22Rv1 (cell line): ENCODE results near the gene KRTAP10-1.

ENCODE experiments used
- H3K27ac ChIP-seq: fragments of 450-650 bp; 2 replicates; pipeline ENCODE4 v1.5.1; 2017
- ZFX ChIP-seq: fragments of 450-650 bp; IDR thresholded peaks from 2 replicates; pipeline ENCODE4 v1.6.1; 2017; ENCODE audit warnings: antibody characterized with exemption, borderline replicate concordance
- TF ChIP-seq, protein P1 (sequence below): fragments of 450-650 bp; IDR thresholded peaks from 2 replicates; pipeline ENCODE4 v1.5.1; 2017; ENCODE audit warnings: mild to moderate bottlenecking

The KRTAP10-1 gene

DNA sequence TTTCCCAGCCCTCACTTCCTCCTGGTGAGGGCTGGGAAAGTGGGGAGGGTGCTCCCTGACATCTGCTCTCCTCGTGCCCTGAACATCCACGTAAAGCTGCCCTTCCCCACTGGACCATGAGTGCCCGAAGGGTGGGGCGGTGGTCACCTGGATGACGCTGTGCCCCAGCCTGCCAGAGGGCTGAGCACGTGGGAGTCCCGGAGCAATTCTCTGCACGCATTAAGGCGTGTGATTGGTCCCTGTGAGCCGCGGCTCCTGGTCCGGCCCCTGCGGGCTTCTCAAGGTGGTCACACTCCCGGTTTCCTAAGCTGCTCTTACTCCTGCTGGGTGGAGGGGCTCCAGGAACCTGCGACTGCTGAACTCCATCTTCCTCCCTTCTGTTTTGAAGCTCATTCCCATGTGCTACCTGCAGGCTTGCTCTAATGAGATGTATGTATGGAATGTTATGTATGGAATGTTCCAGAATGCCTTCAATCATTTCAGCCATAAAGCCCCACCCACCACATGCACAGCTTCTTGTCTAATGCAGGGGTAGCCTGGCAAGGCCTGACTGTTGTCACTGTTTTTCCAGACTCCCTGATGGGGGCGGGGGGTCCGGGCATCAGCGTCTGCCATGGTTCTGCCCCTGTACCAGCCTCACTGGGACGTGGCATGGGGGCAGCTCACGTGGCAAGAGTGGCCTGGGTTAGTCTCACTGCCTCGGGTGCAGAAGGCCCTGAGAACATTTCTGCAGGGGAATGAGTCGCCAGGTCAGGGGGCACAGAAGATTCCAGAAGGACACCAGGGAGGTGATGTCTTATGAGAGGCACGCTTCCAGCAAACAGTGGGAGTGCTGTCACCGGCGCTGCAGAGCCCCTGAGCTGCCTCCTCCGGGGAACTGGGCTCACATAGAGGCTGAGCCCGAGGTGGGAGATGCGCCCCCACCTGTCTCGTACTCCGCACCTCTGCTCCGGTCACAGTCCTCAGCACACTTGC lies 19.4 kb downstream of the KRTAP10-1 start:
- TF ChIP-seq, protein P1, sequence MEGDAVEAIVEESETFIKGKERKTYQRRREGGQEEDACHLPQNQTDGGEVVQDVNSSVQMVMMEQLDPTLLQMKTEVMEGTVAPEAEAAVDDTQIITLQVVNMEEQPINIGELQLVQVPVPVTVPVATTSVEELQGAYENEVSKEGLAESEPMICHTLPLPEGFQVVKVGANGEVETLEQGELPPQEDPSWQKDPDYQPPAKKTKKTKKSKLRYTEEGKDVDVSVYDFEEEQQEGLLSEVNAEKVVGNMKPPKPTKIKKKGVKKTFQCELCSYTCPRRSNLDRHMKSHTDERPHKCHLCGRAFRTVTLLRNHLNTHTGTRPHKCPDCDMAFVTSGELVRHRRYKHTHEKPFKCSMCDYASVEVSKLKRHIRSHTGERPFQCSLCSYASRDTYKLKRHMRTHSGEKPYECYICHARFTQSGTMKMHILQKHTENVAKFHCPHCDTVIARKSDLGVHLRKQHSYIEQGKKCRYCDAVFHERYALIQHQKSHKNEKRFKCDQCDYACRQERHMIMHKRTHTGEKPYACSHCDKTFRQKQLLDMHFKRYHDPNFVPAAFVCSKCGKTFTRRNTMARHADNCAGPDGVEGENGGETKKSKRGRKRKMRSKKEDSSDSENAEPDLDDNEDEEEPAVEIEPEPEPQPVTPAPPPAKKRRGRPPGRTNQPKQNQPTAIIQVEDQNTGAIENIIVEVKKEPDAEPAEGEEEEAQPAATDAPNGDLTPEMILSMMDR, result no peak
- TF ChIP-seq ZFX, result no peak
- H3K27ac ChIP-seq, result no peak overlapping the region

DNA sequence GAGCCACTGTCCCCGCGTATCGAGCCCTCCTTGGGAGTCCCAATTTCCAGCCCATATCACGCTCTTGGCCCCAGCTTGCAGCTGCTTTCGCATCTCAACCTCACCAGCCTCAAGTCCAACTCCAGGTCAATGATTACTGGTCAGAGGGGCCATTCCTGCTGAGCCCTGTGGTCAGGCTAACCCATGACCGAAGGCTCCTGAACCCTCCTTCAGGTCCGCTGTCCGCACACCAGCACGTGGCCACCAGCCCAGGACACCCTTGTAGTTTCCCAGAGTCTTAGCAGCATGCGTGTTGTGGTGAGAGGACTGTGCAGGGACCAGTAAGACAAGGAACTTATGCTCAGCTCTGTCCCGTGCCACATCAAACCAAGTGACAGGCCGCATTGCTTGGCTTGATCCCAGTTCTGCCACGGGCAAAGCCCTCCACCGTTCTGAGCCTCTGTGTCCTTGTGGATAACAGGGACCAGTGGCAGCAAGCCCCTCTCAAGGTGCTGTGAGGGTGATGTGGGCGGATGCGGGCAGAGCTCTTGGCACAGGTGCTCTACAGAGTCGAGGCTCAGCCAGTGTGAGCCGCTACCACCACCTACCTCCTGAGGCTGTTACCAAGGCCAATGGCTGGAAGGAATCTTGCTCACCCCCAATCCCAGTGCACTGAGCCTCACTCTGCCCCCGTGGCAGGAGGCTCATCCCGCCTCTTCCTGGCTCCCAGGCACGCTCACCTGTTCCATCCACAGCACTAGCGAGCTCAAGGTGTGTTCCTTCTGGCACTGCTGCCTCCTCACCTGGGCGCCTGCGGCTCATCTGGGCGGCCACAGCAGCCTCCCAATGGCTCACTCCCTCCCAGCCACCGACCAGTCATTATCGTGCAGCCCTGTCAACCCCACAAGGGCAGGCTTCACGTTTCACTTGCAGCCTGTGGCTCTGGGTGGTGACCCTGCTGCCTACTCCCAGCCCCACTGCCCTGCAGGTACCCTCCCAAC lies 20.4 kb downstream of the KRTAP10-1 start:
- H3K27ac ChIP-seq, result no peak overlapping the region
- TF ChIP-seq, protein P1, result no peak
- TF ChIP-seq ZFX, result no peak

DNA sequence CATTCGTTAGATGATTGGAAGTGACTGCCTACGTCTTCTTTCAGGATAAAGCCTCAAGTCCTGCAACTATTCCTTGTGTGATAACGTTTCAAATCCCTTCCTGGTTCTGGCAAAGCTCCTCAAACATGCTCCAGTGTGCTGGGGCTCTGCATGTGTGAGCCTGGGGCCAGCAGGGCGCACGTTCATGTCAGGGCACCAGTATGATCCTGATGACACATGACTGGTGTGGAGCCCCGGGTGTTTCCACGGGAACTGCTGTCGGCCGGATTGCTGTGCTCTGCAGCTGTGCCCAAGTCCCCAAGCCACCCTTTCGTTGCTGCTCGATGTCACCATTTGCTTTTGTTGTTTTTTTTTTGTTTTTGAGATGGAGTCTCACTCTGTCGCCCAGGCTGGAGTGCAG lies 21.3 kb downstream of the KRTAP10-1 start:
- TF ChIP-seq, protein P1, result no peak
- TF ChIP-seq ZFX, result no peak

DNA sequence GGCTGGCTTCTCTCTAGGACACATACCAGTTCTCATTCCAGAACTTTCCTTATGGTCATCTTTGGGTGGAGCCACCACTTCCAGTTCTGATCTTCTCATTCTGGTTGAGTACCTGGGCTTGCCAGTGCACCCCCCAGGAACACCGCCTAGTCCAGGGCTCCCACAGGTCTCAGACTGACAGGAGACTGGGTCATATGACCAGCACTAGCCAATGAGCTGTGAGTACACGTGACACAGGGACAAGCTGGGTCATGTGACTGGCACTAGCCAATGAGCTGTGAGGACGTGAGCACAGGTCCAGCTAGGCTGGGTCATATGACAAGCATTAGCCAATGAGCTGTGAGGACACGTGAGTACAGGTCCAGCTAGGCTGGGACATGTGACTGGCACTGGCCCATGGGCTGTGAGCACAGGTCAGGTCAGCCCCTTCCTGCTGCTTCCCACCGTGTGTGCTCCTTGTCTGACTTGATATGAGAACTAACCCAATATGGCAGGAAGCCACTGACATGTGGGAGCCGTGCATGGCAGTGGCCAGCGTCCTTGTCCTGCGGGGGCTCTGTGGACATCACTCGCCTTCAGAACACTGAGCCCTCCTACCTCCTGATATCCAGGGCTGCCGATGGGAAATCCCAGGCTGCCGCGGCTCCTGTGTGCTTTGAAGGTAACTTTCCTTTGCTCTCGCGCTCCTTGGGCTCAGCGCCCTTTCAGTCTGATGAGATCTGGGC lies 22.7 kb downstream of the KRTAP10-1 start:
- H3K27ac ChIP-seq, result peak overlapping the region; percentile 65
- TF ChIP-seq, protein P1, result no peak
- no peak for TF ChIP-seq ZFX

More for the DNA sequence above, 21.3 kb downstream of the KRTAP10-1 start:
- H3K27ac ChIP-seq, result no peak overlapping the region

DNA sequence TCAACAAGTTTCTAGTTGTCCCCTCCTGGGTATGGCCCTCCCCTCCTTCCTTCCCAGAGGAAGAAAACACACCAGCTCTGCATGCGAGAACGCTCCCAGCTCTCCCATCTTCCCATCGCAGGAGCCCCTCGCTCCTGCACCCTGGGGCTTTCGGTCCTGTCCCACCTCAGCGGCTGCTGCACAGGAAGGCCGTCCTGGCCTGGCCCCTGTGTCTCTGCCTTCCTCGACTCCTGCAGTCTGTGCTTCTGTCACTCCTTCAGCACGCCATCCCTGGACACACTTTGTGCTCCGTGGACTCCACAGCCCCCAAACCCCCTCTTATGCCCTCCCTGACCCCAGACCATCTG lies 23.2 kb downstream of the KRTAP10-1 start:
- H3K27ac ChIP-seq, result peak overlapping the region; percentile 65
- TF ChIP-seq, protein P1, result no peak
- no peak for TF ChIP-seq ZFX

DNA sequence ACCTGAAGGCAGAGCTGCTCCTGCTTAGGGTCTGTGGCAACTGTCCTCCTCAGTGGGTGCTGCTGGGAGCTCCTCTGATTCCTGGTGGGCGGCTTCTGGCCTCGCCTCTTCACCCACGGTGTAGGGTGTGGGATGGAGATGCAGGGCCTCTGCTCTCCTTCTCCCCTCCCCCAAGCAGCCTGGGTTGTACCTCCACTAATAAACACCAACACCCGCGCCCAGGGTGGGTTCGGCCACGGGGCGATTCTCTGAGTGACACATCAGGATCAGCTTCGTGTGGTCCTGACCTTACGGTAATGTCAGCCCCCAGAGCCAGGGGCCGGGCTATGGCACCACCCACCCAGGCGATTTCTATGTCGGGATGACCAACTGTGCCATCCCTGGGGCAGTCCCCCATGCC lies 23.7 kb downstream of the KRTAP10-1 start:
- H3K27ac ChIP-seq, result no peak overlapping the region
- no peak for TF ChIP-seq ZFX
- TF ChIP-seq, protein P1, result no peak
